HG02678 (cell line): ENCODE results near the gene IGFLR1.

ENCODE experiments used
- ATAC-seq: cut with Tn5 transposase; IDR thresholded peaks from one replicate; pipeline ENCODE4 v1.9.1; 2021; ENCODE audit warnings: mild to moderate bottlenecking, moderate library complexity; ENCODE audit not compliant: unreplicated experiment

IGFLR1 gene

GRCh38 chr19:35742121-35742724 is at the start of gene IGFLR1:
Gene IGFLR1, minus strand, starts transcription at chr19:35742452. Its CDS starts 1,272 bp downstream, at chr19:35741180.
- ATAC-seq = no peak

GRCh38 chr19:35791814-35792279 is 49.6 kb upstream of the IGFLR1 start:
- no peak for ATAC-seq

- no peak for ATAC-seq
Observed at GRCh38 chr19:35790981-35791813, 48.9 kb upstream of the IGFLR1 start.

- ATAC-seq = no peak
Observed at GRCh38 chr19:35789978-35790944, 48.0 kb upstream of the IGFLR1 start.

- ATAC-seq = no peak
Observed at GRCh38 chr19:35789195-35789977, 47.1 kb upstream of the IGFLR1 start.

GRCh38 chr19:35788205-35788960 is 46.1 kb upstream of the IGFLR1 start:
- no peak for ATAC-seq

- ATAC-seq = no peak
Observed at GRCh38 chr19:35787227-35787799, 45.1 kb upstream of the IGFLR1 start.

GRCh38 chr19:35786299-35787160 is 44.3 kb upstream of the IGFLR1 start:
- ATAC-seq = no peak

GRCh38 chr19:35785339-35785627 is 43.0 kb upstream of the IGFLR1 start:
- ATAC-seq = no peak

- no peak for ATAC-seq
Observed at GRCh38 chr19:35784503-35785338, 42.5 kb upstream of the IGFLR1 start.

GRCh38 chr19:35783469-35784434 is 41.5 kb upstream of the IGFLR1 start:
- ATAC-seq = no peak

- ATAC-seq = no peak
Observed at GRCh38 chr19:35782589-35782988, 40.3 kb upstream of the IGFLR1 start.

GRCh38 chr19:35781650-35782049 is 39.4 kb upstream of the IGFLR1 start:
- ATAC-seq = no peak

- ATAC-seq = no peak
Observed at GRCh38 chr19:35780717-35781116, 38.5 kb upstream of the IGFLR1 start.

GRCh38 chr19:35780058-35780457 is 37.8 kb upstream of the IGFLR1 start:
- no peak for ATAC-seq

- ATAC-seq = no peak
Observed at GRCh38 chr19:35779033-35779432, 36.8 kb upstream of the IGFLR1 start.

GRCh38 chr19:35777961-35778360 is 35.7 kb upstream of the IGFLR1 start:
- no peak for ATAC-seq
